Measurements from ENCODE around the gene CSTF3.

The CSTF3 gene

DNA sequence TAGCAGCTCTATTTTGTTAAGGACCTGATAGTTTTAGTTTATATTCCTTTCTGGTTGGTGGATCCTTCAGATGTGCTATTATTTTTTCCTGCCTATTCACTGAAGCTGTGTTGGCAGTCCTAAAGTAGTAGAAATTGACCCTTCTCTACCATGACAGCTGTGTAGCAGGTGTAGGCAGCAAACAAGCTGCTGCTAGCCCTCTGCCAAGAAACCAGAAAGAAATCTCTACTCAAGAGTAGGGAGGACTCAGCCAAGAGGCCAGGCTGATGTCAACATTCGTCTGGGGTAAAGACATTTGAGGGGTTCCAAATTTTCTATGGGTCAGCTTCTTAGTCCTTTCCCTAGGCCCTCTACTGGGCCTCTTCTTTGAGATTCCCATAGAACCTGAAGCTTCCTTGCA, 51.2 kb downstream of the CSTF3 start:
- DNase-seq (ENCODE audit: low read depth, low spot score): no peak
- H3K4me3 ChIP-seq (ENCODE audit: low read length): no peak overlapping the region

DNA sequence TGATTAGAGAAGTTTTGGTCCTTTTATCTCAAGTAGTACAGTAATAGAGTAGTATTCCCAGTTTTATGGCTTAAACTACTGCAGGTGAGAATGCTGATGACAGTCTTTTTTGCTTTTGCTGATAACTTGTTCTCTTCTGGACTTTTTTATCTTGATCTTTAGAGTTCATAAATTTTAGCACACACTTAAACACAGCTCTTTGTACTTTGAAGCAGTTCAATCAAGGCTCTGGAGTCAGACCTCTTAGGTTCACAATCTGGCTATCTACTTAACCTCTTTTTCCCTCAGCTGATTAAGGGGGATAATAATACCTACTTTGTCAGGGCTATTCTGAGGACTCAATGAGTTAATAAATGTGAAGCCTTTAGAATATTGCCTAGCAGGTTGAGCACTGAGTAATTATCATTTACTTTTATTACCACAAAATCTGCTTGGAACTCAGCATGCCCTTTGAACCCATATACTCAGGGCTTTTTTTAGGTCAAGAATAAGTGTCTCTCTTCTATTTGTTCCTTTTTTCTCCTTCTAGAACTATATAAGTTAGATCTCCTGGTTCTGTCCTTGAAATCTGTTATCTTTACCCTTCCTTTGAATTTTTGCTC, 51.9 kb downstream of the CSTF3 start:
- no peak overlapping the region for H3K4me3 ChIP-seq (ENCODE audit: low read length)
- no peak for DNase-seq (ENCODE audit: low read depth, low spot score)

DNA sequence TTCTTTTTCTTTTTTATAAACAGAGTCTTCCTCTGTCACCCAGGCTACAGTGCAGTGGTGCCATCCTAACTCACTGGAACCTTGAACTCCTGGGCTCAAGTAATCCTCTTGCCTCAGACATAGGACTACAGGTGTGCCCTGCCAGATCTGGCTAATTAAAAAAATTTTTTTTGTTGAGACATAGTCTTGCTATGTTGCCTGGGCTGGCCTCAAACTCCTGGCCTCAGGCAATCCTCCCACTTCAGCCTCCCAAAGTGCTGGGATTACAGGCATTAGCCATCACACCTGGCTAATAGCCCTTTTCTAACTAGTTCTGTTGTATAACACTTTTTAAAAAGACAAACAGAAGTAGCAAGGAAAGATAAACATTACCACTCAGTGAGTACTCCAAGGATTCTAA, 57.4 kb downstream of the CSTF3 start:
- no peak for DNase-seq (ENCODE audit: low read depth, low spot score)

DNA sequence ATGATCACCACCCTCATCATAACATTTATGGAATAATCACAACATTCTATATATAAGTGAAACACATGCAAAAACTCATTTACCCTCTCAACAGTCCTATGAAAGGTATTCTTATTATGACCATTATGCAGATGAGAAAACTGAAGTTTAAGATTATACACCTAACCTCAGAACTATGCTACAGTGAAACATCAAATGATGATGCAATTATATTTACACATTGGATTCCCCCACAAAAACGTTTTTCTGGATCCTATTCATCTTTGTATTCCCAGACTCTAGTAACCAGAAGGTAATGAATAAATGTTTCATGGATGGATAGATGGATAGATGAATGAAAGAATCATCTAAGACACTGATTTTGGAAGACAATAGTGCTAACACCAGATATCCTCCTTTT, 67.1 kb downstream of the CSTF3 start:
- DNase-seq (ENCODE audit: low read depth, low spot score): no peak
- H3K4me3 ChIP-seq (ENCODE audit: low read length): no peak overlapping the region

More for the DNA sequence above, 57.4 kb downstream of the CSTF3 start:
- no peak overlapping the region for H3K4me3 ChIP-seq (ENCODE audit: low read length)

DNA sequence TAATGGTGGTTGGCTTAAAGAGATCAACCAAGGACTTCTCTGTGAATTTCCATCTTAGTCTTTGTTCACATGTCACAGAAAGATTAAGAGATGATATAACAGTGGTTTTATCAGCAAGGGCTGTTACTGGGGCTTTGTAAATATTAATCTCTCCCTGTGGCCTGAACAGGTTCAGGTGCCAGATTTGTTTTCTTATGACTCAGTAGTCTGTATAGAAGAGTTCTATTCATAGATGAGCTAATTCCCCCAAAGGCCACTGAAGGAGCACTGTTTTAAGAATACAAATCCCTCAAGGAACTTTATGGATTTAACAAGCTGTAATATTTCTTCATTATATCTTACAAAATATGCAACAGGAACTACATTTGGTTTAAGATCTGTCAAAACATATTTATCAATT, 71.5 kb downstream of the CSTF3 start:
- DNase-seq (ENCODE audit: low read depth, low spot score): no peak
- H3K4me3 ChIP-seq (ENCODE audit: low read length): no peak overlapping the region

DNA sequence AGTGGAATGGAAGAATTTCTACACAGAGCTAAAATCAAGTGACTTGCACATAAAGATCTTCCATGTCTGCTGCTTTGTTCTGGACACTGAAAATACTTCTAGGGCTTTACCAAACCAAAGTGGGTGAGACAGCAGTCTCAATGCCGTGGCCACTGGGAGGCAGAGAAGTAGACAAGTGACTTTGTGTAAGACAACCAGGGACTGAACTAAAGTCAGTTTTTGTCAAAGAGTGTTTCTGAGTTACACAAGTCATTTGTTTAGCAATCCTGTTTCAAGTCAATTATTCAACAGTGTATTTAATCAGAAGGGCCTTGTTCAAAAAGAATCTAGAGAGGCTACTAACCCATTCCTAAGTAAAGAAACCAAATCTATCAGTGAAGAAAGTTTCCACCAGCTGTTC, 75.3 kb downstream of the CSTF3 start:
- no peak overlapping the region for H3K4me3 ChIP-seq (ENCODE audit: low read length)
- no peak for DNase-seq (ENCODE audit: low read depth, low spot score)

DNA sequence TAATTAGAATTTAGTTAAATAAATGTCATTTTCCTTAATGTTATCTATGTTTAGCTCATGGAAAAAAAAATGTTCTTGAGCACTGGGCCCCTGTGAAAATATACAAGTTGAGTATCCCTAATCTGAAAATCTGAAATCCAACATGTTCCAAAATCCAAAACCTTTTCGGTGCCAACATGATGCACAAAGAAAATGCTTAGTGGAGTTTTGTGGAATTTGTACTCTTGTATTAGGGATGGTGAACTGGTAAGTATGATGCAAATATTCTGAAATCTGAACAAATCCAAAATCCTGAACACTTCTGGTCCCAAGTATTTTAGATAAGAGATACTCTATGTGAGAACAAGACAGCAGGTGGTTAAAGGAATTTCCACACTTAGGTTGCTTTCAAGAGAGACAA, 77.4 kb downstream of the CSTF3 start:
- no peak overlapping the region for H3K4me3 ChIP-seq (ENCODE audit: low read length)
- DNase-seq (ENCODE audit: low read depth, low spot score): no peak

DNA sequence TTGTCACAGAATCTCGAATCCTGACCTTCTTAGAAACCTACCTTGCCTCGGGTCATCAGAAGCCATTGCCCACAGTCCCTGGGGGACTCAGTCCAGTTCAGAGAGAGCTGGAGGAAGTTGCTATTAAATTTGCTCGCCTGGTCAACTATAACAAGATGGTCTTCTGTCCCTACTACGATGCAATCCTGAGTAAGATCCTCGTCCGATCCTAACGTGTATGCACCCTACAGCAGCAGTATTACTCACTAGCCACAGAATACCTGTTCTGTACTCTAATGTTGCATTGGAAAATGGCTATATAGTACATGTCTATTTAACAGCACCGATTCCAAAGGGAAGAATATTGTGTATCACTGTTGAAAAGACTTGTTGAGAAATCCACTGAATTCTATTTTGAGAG, 88.8 kb downstream of the CSTF3 start:
- no peak for DNase-seq (ENCODE audit: low read depth, low spot score)
- H3K4me3 ChIP-seq (ENCODE audit: low read length): no peak overlapping the region

DNA sequence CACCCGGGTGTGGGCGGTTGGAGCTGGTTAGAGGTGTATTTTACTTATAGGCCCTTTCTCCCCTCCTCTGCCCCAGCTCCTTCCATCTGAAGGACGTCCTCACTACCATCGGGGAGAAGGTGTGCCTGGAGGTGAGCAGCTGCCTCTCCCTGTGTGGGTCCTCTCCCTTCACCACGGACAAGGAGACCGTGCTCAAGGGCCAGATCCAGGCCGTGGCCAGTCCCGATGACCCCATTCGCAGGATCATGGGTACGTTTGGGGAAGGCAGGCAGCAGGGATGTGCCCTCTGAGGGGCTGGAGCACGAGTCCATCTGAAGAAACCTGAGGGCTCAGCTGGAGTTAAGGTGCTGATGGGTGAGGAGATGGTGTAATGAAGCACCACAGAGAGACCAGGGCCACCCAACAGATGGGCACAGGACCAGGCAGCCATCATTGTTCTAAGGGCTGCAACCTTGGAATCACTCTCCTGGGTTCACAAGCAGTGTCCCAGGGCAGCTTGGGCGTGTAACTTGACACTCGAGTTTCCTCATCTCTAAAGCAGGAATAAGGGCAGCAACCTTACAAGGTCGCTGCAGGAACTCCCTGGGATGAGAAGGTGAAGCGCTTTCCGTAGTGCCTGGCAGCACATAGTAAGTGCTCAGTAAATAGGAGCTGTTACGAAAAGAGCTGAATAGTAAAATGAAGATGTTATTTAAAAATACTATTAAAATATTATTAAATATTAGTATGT, 92.5 kb downstream of the CSTF3 start:
- no peak overlapping the region for H3K4me3 ChIP-seq (ENCODE audit: low read length)
- no peak for DNase-seq (ENCODE audit: low read depth, low spot score)

DNA sequence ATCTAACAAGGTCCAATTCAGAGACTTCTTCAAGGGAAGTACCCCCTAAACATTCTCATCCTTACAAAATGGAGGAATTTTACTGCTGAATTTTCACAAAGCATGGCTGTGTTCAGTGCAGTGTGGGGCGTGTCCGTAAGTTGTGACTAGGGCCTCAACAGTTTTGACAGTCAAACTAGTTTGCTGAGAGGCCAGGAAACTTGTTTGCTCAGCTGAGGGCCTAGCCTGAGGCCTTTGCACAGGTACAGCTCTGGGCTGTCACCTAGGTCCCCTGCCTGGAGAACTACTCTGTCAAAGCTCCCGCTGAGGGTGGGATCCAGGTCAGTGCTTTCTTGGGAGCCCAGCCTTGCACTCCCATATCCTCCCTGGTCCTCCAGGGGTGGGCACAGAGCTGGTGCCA, 94.0 kb downstream of the CSTF3 start:
- no peak for DNase-seq (ENCODE audit: low read depth, low spot score)
- no peak overlapping the region for H3K4me3 ChIP-seq (ENCODE audit: low read length)

DNA sequence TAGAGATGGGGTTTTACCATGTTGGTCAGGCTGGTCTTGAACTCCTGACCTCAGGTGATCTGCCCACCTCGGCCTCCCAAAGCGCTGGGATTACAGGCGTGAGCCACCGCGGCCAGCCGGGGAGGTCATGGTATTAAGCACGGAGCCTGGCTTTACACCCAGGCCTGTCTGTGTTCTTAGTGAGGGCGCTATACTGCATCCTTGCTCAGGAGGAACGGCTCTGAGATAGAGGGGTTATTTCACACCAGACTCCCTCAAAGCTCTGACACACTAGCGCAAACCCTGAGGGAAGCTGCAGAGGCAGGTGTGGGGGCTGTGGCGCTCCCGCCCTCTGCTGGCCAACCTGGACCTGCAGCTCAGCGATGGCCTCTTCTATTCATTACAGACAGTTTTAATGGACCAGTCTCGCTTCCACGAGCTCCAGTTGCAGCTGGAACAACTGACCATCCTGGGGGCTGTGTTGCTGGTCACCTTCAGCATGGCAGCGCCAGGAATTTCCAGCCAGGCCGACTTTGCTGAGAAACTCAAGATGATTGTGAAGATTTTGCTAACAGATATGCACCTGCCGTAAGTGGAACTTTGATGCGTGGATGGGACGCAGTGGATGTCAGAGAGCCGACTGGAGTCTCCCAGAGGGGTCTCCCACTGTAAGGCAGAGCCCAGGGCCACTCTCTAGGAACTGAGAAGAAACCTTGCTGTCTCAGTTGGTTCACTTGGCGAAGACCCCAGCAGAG, 95.7 kb downstream of the CSTF3 start:
- H3K4me3 ChIP-seq (ENCODE audit: low read length): no peak overlapping the region
- peak; percentile 54 for DNase-seq (ENCODE audit: low read depth, low spot score)

DNA sequence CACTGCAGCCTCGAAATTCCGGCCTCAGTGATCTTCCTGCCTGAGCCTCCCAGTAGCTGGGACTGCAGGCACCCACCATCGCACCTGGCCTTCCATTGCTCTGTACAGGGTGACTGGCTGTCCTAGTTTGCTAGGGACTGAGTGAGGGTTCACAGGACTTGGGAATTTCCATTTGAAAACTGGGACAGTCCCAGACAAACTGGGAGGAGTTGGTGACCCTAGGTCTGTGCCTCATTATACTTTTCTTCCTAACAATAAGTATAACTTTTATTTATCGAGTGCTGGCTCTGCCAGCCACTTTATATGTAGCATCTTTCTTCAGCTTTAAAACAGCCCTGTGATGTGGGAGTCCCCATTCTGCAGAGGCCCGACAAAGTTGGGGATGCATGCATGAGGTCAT, 96.4 kb downstream of the CSTF3 start:
- DNase-seq (ENCODE audit: low read depth, low spot score): no peak
- H3K4me3 ChIP-seq (ENCODE audit: low read length): no peak overlapping the region

DNA sequence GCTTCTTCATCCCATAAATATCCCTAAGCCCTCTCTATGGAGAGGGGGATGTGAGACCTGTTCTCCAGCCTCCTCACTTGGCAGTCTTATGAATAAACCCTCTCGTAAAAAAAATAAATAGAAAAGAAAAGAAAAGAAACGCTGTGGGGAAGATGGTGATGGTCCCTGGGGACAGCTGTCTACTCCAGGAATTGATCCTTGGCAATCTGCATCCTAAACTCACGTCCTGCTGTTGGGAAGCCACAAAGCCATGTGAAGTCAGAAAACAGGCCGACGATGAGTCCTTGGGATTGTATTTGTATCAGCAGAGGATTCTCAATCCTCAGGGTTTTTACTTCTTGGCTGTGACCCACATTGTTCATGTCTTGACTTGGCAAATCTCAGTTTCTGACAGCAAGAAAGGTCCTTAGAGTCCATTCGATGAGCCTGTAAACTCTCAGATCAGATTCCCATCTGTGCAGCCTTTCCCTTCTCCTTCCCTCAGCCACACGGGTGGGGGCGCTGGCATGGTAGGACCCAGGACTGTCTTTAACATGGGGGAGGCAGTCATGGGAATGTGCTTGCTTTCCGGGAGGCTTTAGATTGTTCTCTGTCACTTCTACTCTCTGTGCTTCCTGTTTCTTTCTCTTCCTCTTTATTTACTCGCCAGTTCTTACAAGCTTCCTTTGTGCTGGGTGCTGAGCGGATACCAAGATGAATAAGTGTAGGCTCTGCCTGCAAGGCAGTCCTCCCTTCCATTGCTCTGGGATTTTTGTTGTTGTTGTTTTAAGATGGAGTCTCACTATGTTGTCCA, 97.1 kb downstream of the CSTF3 start:
- no peak for DNase-seq (ENCODE audit: low read depth, low spot score)
- H3K4me3 ChIP-seq (ENCODE audit: low read length): no peak overlapping the region

DNA sequence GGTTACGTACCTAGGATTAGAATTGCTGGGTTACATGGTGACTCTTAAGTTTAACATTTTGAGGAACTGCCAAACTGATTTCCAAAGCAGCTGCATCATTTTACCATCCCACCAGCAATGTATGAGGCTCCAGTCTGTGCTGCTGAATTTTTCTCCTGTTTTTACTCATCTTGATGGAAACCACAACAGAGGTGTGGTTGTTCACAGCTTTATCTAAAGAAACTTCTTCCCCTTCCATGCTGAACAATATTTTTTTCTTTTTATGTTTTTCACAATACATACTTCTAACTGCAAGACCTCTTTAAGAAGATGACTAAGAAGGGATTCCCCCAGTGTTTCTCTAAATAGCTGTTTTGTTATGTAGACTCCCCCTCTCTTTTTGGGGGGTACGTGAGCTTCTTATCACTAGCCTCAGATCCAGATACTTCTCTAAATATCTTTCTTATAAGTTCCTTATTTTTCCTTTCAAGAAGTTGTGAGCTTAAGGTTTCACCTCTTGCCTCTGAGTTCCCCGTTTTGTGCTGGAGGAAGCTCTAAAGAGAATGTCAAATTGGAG, 97.9 kb downstream of the CSTF3 start:
- DNase-seq (ENCODE audit: low read depth, low spot score): peak; percentile 70
- no peak overlapping the region for H3K4me3 ChIP-seq (ENCODE audit: low read length)

DNA sequence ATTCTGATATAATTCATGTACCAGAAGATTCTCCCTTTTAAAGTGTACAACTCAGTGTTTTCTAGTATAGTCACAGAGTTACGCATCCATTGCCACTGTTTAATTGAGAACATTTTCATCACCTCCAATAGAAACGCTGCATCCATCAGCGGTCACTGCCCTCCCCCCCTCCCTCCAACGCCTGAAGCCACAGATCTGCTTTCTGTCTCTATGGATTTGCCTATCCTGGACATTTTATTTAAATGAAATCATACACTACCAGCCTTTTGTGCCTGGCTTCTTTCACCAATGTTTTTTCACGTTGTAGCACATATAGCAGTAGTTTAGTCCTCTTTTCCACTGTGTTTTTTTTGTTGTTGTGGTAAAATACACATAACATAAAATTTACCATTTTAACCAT, 99.1 kb downstream of the CSTF3 start:
- no peak for DNase-seq (ENCODE audit: low read depth, low spot score)
- no peak overlapping the region for H3K4me3 ChIP-seq (ENCODE audit: low read length)

DNA sequence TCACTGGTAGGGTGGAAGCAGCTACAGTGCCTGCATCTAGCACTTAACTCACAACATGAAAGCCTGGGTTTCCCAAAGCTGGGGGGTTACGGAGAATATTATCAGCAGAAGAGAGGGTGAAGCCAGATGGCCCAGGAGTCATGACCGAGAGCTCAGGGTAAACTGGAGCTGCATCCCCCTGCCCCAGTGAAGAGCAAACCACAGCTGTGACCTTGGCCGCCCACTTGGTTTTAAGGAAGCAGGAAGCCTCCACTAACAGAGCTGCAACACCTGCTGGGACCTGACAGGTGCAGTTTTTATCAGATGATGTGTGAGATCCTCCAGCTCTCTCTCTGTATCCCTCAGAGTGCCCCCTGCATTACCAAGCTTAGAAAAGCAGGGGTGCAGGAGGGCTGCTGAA, 101.0 kb downstream of the CSTF3 start:
- no peak overlapping the region for H3K4me3 ChIP-seq (ENCODE audit: low read length)
- DNase-seq (ENCODE audit: low read depth, low spot score): peak; percentile 42

DNA sequence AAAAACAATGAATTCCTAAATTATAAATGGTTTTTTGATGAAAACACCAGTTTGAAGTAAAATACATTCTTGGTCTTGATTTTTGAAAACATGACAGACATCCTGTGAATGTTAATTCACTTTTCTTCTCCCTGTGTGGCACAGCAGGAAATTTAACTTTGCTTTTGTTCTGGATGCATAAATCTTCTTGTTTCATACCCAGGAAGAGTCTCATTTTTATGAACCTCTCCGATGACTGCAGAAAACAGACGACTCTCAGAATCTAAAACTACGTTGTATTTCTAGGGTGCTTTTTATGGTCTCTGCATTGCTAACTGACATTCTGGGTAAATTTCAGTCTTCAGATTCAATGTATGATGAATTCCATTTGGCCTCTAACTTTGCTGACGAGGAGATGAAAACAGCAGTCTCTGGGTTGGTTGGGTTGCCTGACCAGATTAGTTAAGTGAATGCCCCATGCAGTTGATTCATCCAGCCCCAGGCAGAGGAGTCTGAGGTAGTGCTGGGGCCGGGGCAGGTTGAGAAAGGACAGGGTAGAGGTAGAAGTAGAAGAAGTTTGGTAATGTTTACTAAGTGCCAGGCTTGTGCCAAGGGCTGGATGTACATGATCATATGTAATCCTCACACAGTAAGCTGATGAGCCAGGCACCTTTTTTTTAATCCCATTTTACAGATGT, 101.8 kb downstream of the CSTF3 start:
- no peak overlapping the region for H3K4me3 ChIP-seq (ENCODE audit: low read length)
- no peak for DNase-seq (ENCODE audit: low read depth, low spot score)

DNA sequence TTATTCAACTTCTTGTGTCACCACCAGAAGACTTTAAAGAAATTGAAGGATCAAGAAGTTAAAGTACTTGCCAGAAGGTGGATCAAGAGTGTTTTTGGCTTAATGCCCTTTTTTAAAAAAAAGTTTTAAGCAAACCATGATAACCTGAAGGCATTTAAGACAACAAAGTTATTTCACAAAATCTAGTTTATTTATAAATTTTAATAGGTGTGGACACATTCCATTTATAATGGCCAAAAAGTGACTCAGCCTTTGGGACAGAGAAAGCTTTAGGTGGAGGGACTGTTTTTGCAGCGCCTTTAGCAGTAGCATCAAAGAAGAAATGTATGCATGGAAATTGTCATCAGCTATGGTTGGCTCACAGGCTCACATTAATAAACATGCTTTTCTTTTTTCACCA, 104.0 kb downstream of the CSTF3 start:
- no peak for DNase-seq (ENCODE audit: low read depth, low spot score)
- H3K4me3 ChIP-seq (ENCODE audit: low read length): no peak overlapping the region

DNA sequence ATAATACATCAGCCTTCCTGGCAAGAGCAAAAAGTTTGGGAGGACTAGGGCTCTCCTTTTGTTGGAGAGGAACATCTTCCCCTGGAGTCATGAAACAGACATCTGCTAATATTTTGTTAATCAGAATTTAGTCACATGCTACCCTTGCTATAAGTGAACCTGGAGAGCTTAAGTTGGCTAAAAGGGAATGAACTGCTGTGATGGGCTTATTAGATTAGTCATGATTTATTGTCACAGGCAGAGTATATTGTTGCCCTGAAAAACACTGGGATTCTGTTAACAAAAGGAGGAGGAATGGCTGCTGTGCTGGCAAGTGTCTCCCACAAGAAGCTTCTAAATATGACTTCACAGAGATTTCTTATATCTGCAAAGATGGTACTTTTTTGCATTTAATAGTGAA, 105.9 kb downstream of the CSTF3 start:
- DNase-seq (ENCODE audit: low read depth, low spot score): no peak
- H3K4me3 ChIP-seq (ENCODE audit: low read length): no peak overlapping the region

All from Jurkat, Clone E6-1 (cell line).